Measurements from ENCODE around the gene FHL1.
"Not testable (repeated sequence)": the region's sequence is repeated elsewhere in the genome, so short reads cannot be mapped to it uniquely, and the experiment has no call there.

The FHL1 gene

GRCh38 chrX:136147315-136147901 is at the start of gene FHL1:
TSS of gene FHL1 (plus strand) at chrX:136147533.
- DNase-seq (ENCODE audit: low read depth) = no peak
- peak within 1 kb of the TSS; percentile 56 for H3K4me3 ChIP-seq (ENCODE audit: low read depth, low read length)

- no peak for DNase-seq (ENCODE audit: low read depth)
- H3K4me3 ChIP-seq (ENCODE audit: low read depth, low read length) = no peak overlapping the region
Measured at GRCh38 chrX:136097871-136098805, 49.2 kb upstream of the FHL1 start.

GRCh38 chrX:136104936-136105335 is 42.4 kb upstream of the FHL1 start:
- DNase-seq (ENCODE audit: low read depth) = no peak
- H3K4me3 ChIP-seq (ENCODE audit: low read depth, low read length) = no peak overlapping the region

GRCh38 chrX:136106920-136107528 is 40.3 kb upstream of the FHL1 start:
- H3K4me3 ChIP-seq (ENCODE audit: low read depth, low read length) = no peak overlapping the region
- no peak for DNase-seq (ENCODE audit: low read depth)

- not testable (repeated sequence) for H3K4me3 ChIP-seq (ENCODE audit: low read depth, low read length); DNase-seq (ENCODE audit: low read depth)
Measured at GRCh38 chrX:136108905-136109304, 38.4 kb upstream of the FHL1 start.

GRCh38 chrX:136112286-136112685 is 35.0 kb upstream of the FHL1 start:
- DNase-seq (ENCODE audit: low read depth) = no peak
- no peak overlapping the region for H3K4me3 ChIP-seq (ENCODE audit: low read depth, low read length)

GRCh38 chrX:136112778-136113177 is 34.6 kb upstream of the FHL1 start:
- H3K4me3 ChIP-seq (ENCODE audit: low read depth, low read length) = no peak overlapping the region
- no peak for DNase-seq (ENCODE audit: low read depth)

GRCh38 chrX:136115126-136115903 is 32.0 kb upstream of the FHL1 start:
- DNase-seq (ENCODE audit: low read depth) = no peak
- H3K4me3 ChIP-seq (ENCODE audit: low read depth, low read length) = no peak overlapping the region

- no peak for DNase-seq (ENCODE audit: low read depth)
- H3K4me3 ChIP-seq (ENCODE audit: low read depth, low read length) = no peak overlapping the region
Measured at GRCh38 chrX:136115904-136116297, 31.4 kb upstream of the FHL1 start.

- DNase-seq (ENCODE audit: low read depth) = no peak
- no peak overlapping the region for H3K4me3 ChIP-seq (ENCODE audit: low read depth, low read length)
Measured at GRCh38 chrX:136121788-136122187, 25.5 kb upstream of the FHL1 start.

GRCh38 chrX:136122207-136122606 is 25.1 kb upstream of the FHL1 start:
- DNase-seq (ENCODE audit: low read depth) = no peak
- H3K4me3 ChIP-seq (ENCODE audit: low read depth, low read length) = no peak overlapping the region

GRCh38 chrX:136125106-136125505 is 22.2 kb upstream of the FHL1 start:
- DNase-seq (ENCODE audit: low read depth) = no peak
- H3K4me3 ChIP-seq (ENCODE audit: low read depth, low read length) = no peak overlapping the region

GRCh38 chrX:136126371-136126770 is 21.0 kb upstream of the FHL1 start:
- H3K4me3 ChIP-seq (ENCODE audit: low read depth, low read length) = no peak overlapping the region
- no peak for DNase-seq (ENCODE audit: low read depth)

- DNase-seq (ENCODE audit: low read depth) = no peak
- no peak overlapping the region for H3K4me3 ChIP-seq (ENCODE audit: low read depth, low read length)
Measured at GRCh38 chrX:136126872-136127406, 20.4 kb upstream of the FHL1 start.

GRCh38 chrX:136128743-136129142 is 18.6 kb upstream of the FHL1 start:
- DNase-seq (ENCODE audit: low read depth) = no peak

GRCh38 chrX:136130931-136131833 is 16.2 kb upstream of the FHL1 start:
- DNase-seq (ENCODE audit: low read depth) = peak; percentile 58
- H3K4me3 ChIP-seq (ENCODE audit: low read depth, low read length) = no peak overlapping the region

More at GRCh38 chrX:136128743-136129142, 18.6 kb upstream of the FHL1 start:
- H3K4me3 ChIP-seq (ENCODE audit: low read depth, low read length) = no peak overlapping the region

GRCh38 chrX:136138939-136139338 is 8.4 kb upstream of the FHL1 start:
- DNase-seq (ENCODE audit: low read depth) = no peak

GRCh38 chrX:136141569-136141968 is 5.8 kb upstream of the FHL1 start:
- DNase-seq (ENCODE audit: low read depth) = no peak

More at GRCh38 chrX:136138939-136139338, 8.4 kb upstream of the FHL1 start:
- H3K4me3 ChIP-seq (ENCODE audit: low read depth, low read length) = no peak overlapping the region

More at GRCh38 chrX:136141569-136141968, 5.8 kb upstream of the FHL1 start:
- H3K4me3 ChIP-seq (ENCODE audit: low read depth, low read length) = no peak overlapping the region
